Activated naive CD8-positive, alpha-beta T cell (primary cell): ENCODE measurements around the gene LRP6.

Experiments used
- H3K27ac Mint-ChIP-seq: one replicate; pipeline ENCODE4 v1.8.0; 2021; ENCODE audit warnings: mixed read lengths
- H3K27me3 Mint-ChIP-seq: one replicate; pipeline ENCODE4 v1.8.0; 2021; ENCODE audit warnings: mixed read lengths
- H3K36me3 Mint-ChIP-seq: one replicate; pipeline ENCODE4 v1.8.0; 2021; ENCODE audit warnings: mixed read lengths
- H3K4me1 Mint-ChIP-seq: one replicate; pipeline ENCODE4 v1.8.0; 2021; ENCODE audit warnings: low read depth, mixed read lengths
- H3K4me3 Mint-ChIP-seq: one replicate; pipeline ENCODE4 v1.8.0; 2021; ENCODE audit warnings: mild to moderate bottlenecking, mixed read lengths
- H3K9me3 Mint-ChIP-seq: one replicate; pipeline ENCODE4 v1.8.0; 2021; ENCODE audit warnings: low read depth, mixed read lengths

LRP6 gene

GRCh38 chr12:12240662-12241340 is 26.0 kb downstream of the LRP6 start:
- H3K27me3 Mint-ChIP-seq: no peaks in the 10 kb centered on the region
- peaks cover 7% of the 10 kb centered on the region for H3K36me3 Mint-ChIP-seq
- no peak overlapping the region for H3K27ac Mint-ChIP-seq
- no peak overlapping the region for H3K4me3 Mint-ChIP-seq
- peaks cover 16% of the 10 kb centered on the region for H3K4me1 Mint-ChIP-seq
- H3K9me3 Mint-ChIP-seq: no peaks in the 10 kb centered on the region

- no peaks in the 10 kb centered on the region for H3K27me3 Mint-ChIP-seq
- H3K9me3 Mint-ChIP-seq: no peaks in the 10 kb centered on the region
- H3K27ac Mint-ChIP-seq: no peak overlapping the region
- H3K4me3 Mint-ChIP-seq: no peak overlapping the region
- peaks cover 16% of the 10 kb centered on the region for H3K4me1 Mint-ChIP-seq
- H3K36me3 Mint-ChIP-seq: peaks cover 3% of the 10 kb centered on the region
Observed at GRCh38 chr12:12239127-12239526, 27.7 kb downstream of the LRP6 start.

- H3K27ac Mint-ChIP-seq: no peak overlapping the region
Observed at GRCh38 chr12:12238605-12239004, 28.2 kb downstream of the LRP6 start.

GRCh38 chr12:12236896-12237295 is 29.9 kb downstream of the LRP6 start:
- Mint-ChIP-seq H3K27me3 (no peaks in the 10 kb centered on the region), H3K9me3 (no peaks in the 10 kb centered on the region), H3K36me3 (no peaks in the 10 kb centered on the region), H3K4me1 (peaks cover 16% of the 10 kb centered on the region), H3K27ac (no peak overlapping the region), H3K4me3 (no peak overlapping the region)

More at GRCh38 chr12:12238605-12239004, 28.2 kb downstream of the LRP6 start:
- no peaks in the 10 kb centered on the region for H3K9me3 Mint-ChIP-seq
- no peaks in the 10 kb centered on the region for H3K27me3 Mint-ChIP-seq
- no peaks in the 10 kb centered on the region for H3K36me3 Mint-ChIP-seq
- H3K4me3 Mint-ChIP-seq: no peak overlapping the region
- H3K4me1 Mint-ChIP-seq: peaks cover 16% of the 10 kb centered on the region

DNA sequence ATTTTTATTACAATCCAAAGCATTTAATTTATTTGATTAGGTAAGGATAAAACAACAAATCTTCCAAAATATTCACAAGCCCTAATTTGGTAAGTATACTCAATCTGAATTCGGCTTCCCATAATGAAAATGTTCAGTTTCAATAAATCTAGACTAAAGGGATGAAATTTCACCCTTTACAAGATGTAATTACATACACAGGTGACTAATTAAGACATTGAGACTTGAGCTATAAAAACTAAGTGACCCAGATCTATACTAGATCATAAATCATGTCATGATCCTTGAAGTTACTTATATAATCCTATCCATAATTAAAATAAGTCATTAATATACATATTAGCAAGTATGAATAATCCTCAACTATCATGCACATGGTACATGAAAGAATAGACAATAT is 36.6 kb downstream of the LRP6 start:
- Mint-ChIP-seq H3K36me3 (peaks cover 3% of the 10 kb centered on the region), H3K27me3 (no peaks in the 10 kb centered on the region), H3K27ac (no peak overlapping the region), H3K4me3 (no peak overlapping the region), H3K9me3 (peaks cover 5% of the 10 kb centered on the region), H3K4me1 (no peaks in the 10 kb centered on the region)

- H3K4me3 Mint-ChIP-seq: no peak overlapping the region
- no peak overlapping the region for H3K27ac Mint-ChIP-seq
- no peaks in the 10 kb centered on the region for H3K4me1 Mint-ChIP-seq
- peaks cover 5% of the 10 kb centered on the region for H3K9me3 Mint-ChIP-seq
- peaks cover 3% of the 10 kb centered on the region for H3K36me3 Mint-ChIP-seq
- H3K27me3 Mint-ChIP-seq: no peaks in the 10 kb centered on the region
Observed at GRCh38 chr12:12229556-12230092, 37.2 kb downstream of the LRP6 start.

DNA sequence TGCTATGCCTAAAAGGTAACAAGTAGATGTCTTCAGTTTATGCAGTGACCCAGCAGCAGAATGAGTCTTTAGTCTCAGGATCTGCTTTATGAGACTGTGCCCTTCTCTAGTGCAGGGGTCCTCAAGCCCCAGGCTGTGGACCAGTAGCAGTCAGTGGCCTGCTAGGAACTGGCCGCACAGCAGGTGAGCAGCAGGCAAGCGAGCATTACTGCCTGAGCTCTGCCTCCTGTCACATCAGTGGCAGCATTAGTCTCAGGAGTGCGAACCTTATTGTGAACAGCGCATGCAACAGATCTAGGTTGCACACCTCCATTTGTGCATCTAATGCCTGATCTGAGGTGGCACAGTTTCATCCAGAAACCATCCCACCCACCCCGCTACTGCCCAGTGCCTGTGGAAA is 38.4 kb downstream of the LRP6 start:
- H3K36me3 Mint-ChIP-seq: peaks cover 3% of the 10 kb centered on the region
- no peak overlapping the region for H3K27ac Mint-ChIP-seq
- no peak overlapping the region for H3K4me3 Mint-ChIP-seq
- no peaks in the 10 kb centered on the region for H3K4me1 Mint-ChIP-seq
- H3K27me3 Mint-ChIP-seq: no peaks in the 10 kb centered on the region
- H3K9me3 Mint-ChIP-seq: peaks cover 5% of the 10 kb centered on the region

DNA sequence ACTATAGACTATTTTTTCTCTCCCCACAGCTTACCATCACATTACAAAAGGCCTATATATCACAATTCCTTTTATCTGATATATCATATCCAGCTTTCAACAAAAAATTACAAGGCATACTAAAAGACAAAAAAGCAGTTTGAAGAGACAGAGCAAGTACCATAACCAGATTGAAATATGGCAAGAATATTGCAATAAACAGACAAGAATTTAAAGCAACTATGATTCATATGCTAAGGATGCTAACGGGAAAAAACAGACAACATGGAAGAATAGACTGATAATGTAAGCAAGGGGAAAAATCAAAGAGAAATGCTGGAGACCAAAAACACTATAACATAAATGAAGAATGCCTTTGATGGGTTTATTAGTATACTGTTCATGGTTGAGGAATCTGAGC is 40.7 kb downstream of the LRP6 start:
- H3K27ac Mint-ChIP-seq: no peak overlapping the region
- H3K27me3 Mint-ChIP-seq: no peaks in the 10 kb centered on the region
- peaks cover 3% of the 10 kb centered on the region for H3K36me3 Mint-ChIP-seq
- H3K4me3 Mint-ChIP-seq: no peak overlapping the region
- H3K9me3 Mint-ChIP-seq: peaks cover 5% of the 10 kb centered on the region
- H3K4me1 Mint-ChIP-seq: no peaks in the 10 kb centered on the region

DNA sequence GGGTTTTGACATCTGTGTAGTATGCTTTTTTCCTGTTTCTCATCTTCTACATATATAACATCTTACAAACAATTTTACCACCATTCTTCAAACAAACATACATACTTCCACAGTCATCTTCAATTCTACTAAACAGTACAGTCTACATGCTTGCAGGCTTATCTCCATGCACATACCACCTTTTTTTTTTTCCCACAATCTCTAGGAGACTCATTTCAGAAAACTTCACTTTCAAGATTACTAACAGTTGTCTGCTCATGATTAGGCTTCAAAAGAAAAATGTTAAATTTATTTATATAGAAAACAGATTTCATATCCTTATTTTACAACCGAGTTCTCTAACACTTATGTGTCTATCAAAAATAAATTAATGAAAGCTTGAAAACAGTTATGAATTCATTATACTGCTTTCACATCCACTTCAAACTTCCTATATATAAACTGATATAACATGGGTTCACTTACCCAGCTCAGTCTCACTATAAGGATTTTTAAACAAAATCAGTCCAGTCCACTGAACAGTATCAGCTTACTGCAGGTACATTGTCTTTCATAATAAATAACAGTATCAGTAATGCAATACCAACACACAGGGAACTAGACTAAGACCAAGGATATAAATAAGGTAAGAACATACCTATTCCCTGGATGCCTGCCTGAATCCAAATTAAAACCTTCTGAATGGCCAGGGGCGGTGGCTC is 42.5 kb downstream of the LRP6 start:
- Mint-ChIP-seq H3K4me1 (no peaks in the 10 kb centered on the region), H3K27ac (no peak overlapping the region), H3K4me3 (no peak overlapping the region), H3K9me3 (peaks cover 5% of the 10 kb centered on the region), H3K36me3 (peaks cover 3% of the 10 kb centered on the region), H3K27me3 (no peaks in the 10 kb centered on the region)

GRCh38 chr12:12221560-12221959 is 45.3 kb downstream of the LRP6 start:
- Mint-ChIP-seq H3K9me3 (peaks cover 5% of the 10 kb centered on the region), H3K27ac (no peak overlapping the region), H3K27me3 (no peaks in the 10 kb centered on the region), H3K36me3 (peaks cover 3% of the 10 kb centered on the region), H3K4me3 (no peak overlapping the region), H3K4me1 (peaks cover 9% of the 10 kb centered on the region)

GRCh38 chr12:12219664-12220063 is 47.2 kb downstream of the LRP6 start:
- Mint-ChIP-seq H3K27me3 (no peaks in the 10 kb centered on the region), H3K4me1 (peaks cover 17% of the 10 kb centered on the region), H3K9me3 (no peaks in the 10 kb centered on the region), H3K36me3 (peaks cover 3% of the 10 kb centered on the region), H3K27ac (no peak overlapping the region), H3K4me3 (no peak overlapping the region)

DNA sequence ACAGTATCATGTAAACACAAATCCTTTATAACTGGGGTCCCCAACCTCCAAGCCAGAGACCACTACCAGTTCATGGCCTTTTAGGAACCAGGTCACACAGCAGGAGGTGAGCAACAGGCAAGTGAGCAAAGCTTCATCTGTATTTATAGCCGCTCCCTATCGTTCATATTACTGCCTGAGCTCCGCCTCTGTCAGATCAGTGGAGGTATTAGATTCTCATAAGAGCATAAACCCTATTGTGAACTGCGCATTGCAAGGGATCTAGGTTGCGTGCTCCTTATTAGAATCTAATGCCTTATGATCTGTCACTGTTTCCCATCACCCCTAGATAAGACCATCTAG is 49.9 kb downstream of the LRP6 start:
- H3K4me3 Mint-ChIP-seq: no peak overlapping the region
- no peaks in the 10 kb centered on the region for H3K27me3 Mint-ChIP-seq
- H3K27ac Mint-ChIP-seq: no peak overlapping the region
- peaks cover 4% of the 10 kb centered on the region for H3K36me3 Mint-ChIP-seq
- H3K4me1 Mint-ChIP-seq: peaks cover 20% of the 10 kb centered on the region
- H3K9me3 Mint-ChIP-seq: no peaks in the 10 kb centered on the region

- H3K9me3 Mint-ChIP-seq: no peaks in the 10 kb centered on the region
- H3K27ac Mint-ChIP-seq: no peak overlapping the region
- no peaks in the 10 kb centered on the region for H3K27me3 Mint-ChIP-seq
- peaks cover 20% of the 10 kb centered on the region for H3K4me1 Mint-ChIP-seq
- H3K4me3 Mint-ChIP-seq: no peak overlapping the region
- H3K36me3 Mint-ChIP-seq: peaks cover 4% of the 10 kb centered on the region
Observed at GRCh38 chr12:12216349-12217017, 50.4 kb downstream of the LRP6 start.

DNA sequence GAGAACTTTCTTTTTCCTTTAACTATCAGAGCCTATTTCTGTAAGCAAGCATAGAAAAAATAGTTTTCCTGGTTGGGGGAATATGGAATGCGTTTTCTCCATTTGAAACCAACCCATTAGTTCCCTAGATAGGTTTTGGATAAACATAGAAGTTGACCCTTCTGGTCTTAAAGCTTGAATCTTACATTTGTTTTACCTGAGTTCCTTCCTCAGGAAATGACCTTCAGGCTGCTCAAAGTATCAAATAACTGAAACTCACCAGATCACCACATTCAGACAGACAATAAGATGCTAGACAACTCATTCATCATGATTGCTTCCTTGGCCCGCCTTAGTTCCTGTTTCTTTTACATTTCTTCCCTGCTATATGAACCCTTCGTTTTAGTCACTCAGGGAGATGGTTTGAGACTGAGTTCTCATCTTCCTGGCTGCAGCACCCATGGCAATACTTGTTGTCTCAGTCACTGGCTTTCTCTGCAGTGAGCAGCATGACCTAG is 52.2 kb downstream of the LRP6 start:
- no peaks in the 10 kb centered on the region for H3K9me3 Mint-ChIP-seq
- H3K4me1 Mint-ChIP-seq: peaks cover 35% of the 10 kb centered on the region
- no peak overlapping the region for H3K4me3 Mint-ChIP-seq
- H3K27ac Mint-ChIP-seq: no peak overlapping the region
- H3K27me3 Mint-ChIP-seq: no peaks in the 10 kb centered on the region
- peaks cover 14% of the 10 kb centered on the region for H3K36me3 Mint-ChIP-seq

DNA sequence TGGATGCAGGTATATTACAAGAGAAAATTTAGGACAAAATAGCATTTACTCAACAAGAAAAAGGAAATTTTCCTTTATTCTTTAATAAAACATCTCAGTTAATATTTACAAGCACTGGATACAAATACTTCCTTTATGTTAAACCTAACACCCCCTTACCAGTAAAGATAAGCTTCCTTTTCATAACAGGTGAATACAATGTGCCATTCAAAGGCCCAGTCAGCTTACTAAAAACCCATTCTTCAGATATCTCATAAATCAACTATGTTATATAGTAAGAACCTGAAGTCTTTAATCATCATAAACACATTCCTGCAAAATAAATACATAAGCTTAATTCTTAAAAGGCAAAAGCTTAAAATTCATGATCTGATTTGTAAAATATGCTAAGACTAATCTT is 52.6 kb downstream of the LRP6 start:
- H3K36me3 Mint-ChIP-seq: peaks cover 14% of the 10 kb centered on the region
- H3K4me1 Mint-ChIP-seq: peaks cover 35% of the 10 kb centered on the region
- no peaks in the 10 kb centered on the region for H3K27me3 Mint-ChIP-seq
- no peaks in the 10 kb centered on the region for H3K9me3 Mint-ChIP-seq
- no peak overlapping the region for H3K4me3 Mint-ChIP-seq
- no peak overlapping the region for H3K27ac Mint-ChIP-seq
